GM19023 (cell line): ENCODE measurements around the gene PLIN3.
A peak's percentile ranks its signal among the peaks of the same experiment; 100 is the strongest.
"Not testable (repeated sequence)": the region's sequence is repeated elsewhere in the genome, so short reads cannot be mapped to it uniquely, and the experiment has no call there.

Experiments used
- ATAC-seq: cut with Tn5 transposase; IDR thresholded peaks from one replicate; pipeline ENCODE4 v1.9.1; 2021; ENCODE audit warnings: mild to moderate bottlenecking, moderate library complexity; ENCODE audit not compliant: unreplicated experiment

Gene PLIN3, protein sequence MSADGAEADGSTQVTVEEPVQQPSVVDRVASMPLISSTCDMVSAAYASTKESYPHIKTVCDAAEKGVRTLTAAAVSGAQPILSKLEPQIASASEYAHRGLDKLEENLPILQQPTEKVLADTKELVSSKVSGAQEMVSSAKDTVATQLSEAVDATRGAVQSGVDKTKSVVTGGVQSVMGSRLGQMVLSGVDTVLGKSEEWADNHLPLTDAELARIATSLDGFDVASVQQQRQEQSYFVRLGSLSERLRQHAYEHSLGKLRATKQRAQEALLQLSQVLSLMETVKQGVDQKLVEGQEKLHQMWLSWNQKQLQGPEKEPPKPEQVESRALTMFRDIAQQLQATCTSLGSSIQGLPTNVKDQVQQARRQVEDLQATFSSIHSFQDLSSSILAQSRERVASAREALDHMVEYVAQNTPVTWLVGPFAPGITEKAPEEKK

GRCh38 chr19:4867534-4868285 lies at the start of gene PLIN3:
Gene PLIN3, minus strand, starts transcription at chr19:4867667. Its CDS starts 6,273 bp downstream, at chr19:4861394.
- peak; percentile 68 for ATAC-seq

DNA sequence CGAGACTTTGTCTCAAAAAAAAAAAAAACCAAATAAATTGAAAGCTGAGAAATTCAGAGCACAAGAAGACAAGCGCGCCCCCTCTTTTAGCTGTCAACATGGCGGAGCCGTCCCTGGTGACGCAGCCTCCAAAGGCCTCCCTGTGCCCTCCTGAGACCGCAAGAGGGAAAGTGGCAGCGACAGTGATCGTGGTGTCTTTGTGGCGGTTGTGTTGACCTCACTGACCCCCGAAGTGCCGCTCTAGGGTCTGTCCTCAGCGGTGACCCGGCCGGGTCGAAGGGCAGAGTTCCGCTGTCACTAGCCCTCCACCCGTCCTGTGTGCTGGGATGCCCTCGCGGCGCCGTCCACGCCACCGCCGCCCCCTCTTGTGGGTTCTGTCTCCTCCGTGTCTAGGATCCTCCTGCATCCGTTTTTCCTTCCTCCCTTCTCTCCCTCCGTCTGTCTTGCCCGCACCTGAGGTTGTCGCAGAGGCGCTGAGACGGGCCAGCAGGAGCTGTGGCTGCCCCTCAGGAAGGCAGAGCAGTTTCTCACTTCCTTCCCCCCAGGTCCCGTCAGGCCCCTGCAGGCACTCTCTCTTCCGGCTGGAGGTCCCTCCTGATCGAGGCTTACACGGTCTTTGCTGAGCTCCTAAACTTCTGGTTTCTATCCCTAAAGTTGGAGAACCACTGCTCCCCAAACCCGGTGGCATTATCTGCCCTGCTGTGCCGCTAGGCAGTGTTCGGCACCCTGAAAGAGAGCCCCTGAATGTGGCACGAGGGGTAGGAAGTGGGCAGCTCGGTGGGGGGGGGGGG lies 49.0 kb upstream of the PLIN3 start:
- no peak for ATAC-seq

GRCh38 chr19:4914736-4915501 lies 47.5 kb upstream of the PLIN3 start:
- no peak for ATAC-seq

GRCh38 chr19:4913996-4914735 lies 46.7 kb upstream of the PLIN3 start:
- no peak for ATAC-seq

DNA sequence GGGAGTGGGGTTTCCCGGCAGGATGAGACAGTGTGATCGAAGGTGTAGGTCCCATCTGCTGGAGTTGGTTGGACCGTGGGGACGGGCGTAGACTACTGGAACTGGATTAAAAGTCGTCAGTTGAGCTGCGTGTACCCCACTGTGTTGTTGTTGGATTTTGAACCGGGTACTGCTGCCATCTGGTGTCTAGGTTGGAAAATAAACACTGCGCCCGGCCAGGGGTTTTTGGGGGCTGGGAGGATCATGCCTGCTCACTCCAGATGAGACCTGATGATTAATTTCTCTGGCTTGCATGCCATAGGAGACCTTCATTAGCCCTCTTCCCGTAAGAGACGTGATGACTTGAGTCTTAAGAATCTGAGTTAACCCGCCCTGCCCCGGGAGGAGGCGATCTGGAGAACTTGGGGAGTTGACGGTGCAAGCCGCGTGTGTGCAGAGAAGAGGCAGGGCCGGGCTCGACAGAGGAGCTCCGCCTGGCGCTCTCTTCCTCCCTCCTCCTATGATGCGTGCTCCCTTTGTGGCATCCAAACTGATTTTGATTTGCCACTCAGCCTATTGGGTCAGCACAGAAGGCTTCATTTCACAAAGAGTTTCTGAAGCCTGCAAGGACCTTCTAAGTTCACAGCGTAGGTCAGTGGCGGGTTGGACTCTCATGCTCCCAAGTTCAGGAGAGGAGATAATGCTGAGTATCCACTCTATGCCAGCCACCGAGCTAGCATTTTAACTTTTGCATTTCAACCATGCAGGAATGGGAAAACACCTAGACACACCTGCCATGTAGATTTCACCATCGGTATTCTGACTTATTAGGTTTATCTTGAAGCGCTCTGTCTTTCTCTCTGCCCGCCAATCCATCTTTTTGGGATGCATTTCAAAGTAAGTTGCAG lies 44.6 kb upstream of the PLIN3 start:
- no peak for ATAC-seq

DNA sequence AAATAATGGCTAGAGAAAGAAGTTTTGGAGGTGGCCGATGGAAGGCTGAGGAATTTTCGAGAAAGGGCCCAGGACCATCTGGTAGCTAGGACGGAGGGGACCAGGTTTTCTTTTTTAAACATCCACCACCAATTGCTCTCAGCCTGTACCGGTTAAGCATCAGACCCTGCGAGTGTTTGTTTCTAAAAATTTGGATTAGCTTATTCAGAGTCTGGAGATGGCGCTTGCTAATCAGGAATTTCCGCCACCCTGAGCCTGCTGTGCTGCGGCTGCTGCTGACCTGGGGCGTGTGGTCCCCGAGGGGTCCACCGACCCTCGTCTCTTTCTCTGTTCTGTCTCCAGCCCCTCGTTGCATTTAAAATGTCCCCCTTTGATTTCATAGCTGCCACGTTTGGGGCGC lies 43.8 kb upstream of the PLIN3 start:
- no peak for ATAC-seq

- no peak for ATAC-seq
Measured at GRCh38 chr19:4910594-4911281, 43.3 kb upstream of the PLIN3 start.

GRCh38 chr19:4909897-4910593 lies 42.6 kb upstream of the PLIN3 start:
- peak; percentile 82 for ATAC-seq

GRCh38 chr19:4909156-4909896 lies 41.9 kb upstream of the PLIN3 start, which contains the start of gene UHRF1:
Gene UHRF1, plus strand, starts transcription at chr19:4909501. Its CDS starts 1,385 bp downstream, at chr19:4910886.
- ATAC-seq: no peak

DNA sequence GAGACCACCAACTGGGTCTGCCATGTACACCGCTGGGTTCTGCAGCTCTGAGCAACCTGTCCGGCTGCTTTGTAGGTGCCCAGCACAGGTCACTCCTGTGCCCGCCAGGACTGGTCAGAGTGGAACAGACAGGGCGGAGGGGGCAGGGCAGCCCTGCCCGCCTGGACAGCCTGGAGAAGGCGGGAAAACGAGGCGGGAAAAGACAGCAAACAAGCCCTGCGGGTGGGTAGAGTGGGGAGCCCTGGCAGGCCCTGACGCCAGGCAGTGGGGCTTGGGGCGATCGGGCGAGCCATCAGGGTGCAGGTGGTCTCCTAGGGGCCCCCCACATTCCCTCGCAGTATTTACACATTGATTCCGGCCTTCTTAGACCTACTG lies 41.3 kb upstream of the PLIN3 start:
- ATAC-seq: no peak

- ATAC-seq: no peak
Measured at GRCh38 chr19:4908360-4908759, 40.9 kb upstream of the PLIN3 start.

DNA sequence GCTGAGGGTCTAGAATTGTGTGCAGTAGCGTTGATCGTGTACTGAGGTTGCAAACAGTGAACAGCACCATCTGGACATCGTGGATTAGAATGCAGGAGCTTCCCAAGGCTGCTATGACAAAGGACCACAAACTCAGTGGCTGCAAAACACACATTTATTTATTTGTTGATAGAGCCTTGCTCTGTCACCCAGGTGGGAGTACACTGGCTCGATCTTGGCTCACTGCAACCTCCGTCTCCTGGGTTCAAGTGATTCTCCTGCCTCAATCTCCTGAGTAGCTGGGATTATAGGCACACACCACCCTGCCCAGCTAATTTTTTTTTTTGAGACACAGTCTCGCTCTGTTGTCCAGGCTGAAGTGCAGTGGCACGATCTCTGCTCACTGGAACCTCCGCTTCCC lies 39.5 kb upstream of the PLIN3 start:
- ATAC-seq: no peak

GRCh38 chr19:4904481-4904880 lies 37.0 kb upstream of the PLIN3 start:
- no peak for ATAC-seq

DNA sequence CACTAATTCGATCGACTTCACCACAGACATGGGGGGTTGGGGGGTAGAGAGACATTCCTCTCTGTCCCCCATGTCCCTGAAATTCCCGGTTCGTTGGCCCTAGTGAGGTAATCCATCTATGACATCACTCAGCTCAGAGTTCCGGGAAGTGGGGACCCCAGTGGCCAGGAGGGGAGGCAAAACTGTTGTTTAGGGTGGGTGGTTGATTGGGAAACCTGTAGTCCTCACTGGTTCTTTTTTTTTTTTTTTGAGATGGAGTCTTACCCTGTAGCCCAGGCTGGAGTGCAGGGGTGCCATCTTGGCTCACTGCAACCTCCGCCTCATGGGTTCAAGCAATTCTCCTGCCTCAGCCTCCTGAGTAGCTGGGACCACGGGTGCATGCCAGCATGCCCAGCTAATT lies 35.3 kb upstream of the PLIN3 start, which contains the start of gene ARRDC5:
Gene ARRDC5, minus strand, starts transcription at position 101 of the 400 bp plus-strand sequence. Its CDS starts 71 bp downstream, at position 30.
- ATAC-seq: no peak

- not testable (repeated sequence) for ATAC-seq
Measured at GRCh38 chr19:4900879-4901278, 33.4 kb upstream of the PLIN3 start.

DNA sequence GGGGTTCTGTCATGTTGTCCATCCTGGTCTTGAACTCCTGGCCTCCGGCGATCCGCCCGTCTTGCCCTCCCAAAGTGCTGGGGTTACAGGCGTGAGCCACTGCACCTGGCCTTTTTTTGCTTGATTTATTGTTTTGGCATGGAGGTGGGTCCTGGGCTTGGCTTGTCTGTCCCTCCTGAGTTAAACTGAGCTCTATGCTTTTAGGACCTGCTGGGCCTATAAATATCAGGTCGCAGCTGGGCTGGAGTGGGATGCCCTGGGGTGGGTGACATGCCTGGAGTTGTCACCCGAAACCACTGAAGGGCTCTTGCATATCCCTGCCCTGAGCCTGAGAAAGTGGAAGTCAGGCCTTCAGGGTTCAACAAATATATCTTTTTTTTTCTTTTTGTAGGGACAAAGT lies 29.7 kb upstream of the PLIN3 start:
- no peak for ATAC-seq

DNA sequence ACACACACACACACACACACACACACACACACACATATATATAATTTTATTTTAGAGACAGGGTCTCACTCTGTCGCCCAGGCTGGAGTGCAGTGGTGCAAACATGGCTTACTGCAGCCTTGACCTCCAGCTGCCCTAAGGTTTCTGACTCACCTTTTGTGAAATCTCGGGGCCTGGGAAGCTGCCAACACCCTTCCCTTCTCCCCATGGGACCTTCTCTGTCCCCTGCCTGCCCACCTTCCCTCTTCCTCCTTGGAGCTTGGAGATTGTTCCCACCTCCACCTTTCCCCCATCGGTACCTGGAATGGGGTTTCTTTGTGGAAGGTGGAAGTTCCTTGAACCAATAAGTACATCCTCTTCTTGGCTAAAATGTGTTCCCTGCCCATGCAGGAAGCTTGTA lies 28.9 kb upstream of the PLIN3 start:
- ATAC-seq: no peak
